GM21447 (cell line): ENCODE measurements around the gene IL33.

ENCODE experiments used
- ATAC-seq: cut with Tn5 transposase; IDR thresholded peaks from one replicate; pipeline ENCODE4 v1.9.1; 2021; ENCODE audit not compliant: unreplicated experiment

Gene IL33

GRCh38 chr9:6216002-6216401, 395 bp downstream of the IL33 start:
- no peak for ATAC-seq

DNA sequence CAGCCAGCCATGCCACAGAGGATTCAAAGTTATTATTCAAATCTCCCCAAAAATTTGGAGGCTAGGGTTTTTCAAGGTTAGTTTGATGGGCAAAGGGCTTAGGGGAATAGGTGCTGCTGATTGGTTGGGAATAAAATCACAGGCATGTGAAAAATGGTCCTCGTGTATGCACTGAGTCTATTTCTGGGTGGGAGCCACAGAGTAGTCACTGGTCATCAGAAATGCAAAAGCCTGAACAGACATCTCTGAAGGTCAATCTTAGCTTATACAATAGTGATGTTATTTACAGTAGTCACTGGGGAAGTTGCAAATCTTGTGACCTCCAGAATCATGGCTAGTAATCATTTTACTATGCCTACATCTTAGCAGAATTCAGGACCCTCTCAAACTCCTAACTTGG, 1.3 kb downstream of the IL33 start:
- no peak for ATAC-seq

DNA sequence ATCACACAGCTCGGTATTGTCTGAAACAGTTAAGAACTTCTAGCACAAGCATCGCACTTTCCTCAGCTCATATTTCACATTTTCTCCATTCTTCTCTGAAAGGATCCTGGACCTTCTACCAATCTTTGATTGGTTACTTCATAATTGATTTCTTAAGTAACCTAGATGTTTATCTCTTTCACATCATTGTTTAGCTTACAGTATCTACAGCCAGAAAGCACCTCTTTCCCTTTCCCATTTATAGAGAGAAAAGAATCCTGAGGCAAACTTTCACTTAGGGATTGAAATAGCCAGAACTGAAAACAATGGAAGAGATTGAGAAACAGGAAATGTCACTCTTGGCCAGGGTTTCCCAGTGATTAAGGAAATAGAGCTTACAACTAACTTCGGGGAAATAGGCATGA, 2.5 kb downstream of the IL33 start:
- no peak for ATAC-seq

DNA sequence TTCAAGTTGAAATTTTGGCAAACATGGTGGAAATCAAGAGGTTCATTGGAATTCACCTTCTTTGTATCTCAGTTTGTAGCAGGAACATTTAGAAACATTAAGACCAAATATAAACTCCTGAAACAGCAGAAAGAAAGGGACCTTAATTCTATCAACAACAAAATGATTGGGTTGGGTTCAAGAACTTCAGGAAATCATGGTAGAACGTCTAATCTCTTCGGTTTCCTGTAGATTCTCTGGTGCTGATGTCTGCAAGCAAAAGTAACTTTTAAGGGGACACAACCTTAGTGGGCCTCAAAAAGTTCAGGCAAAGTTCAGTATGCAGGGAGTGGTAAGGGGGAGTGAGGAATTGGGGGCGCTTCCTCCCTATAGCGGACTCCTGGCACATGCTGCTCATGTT, 3.4 kb downstream of the IL33 start:
- no peak for ATAC-seq

DNA sequence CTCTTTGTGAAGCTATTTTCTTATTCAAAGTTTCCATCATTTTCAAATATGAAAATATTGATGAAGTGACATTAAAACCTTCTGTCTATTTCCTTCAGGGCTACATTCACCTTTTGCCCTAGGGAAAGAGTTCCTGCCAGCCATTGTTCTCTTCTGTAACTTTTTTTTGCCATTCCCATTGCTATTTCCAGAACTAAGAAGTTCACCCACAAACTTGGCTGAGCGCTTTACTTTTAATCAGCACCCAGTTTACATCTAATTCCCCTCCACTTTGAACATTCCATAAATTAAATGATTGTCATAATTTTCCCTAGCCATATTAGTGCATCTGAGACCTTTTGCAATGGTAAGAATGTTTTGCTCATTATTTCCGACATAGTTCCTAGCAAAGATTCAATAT, 4.4 kb downstream of the IL33 start:
- no peak for ATAC-seq

DNA sequence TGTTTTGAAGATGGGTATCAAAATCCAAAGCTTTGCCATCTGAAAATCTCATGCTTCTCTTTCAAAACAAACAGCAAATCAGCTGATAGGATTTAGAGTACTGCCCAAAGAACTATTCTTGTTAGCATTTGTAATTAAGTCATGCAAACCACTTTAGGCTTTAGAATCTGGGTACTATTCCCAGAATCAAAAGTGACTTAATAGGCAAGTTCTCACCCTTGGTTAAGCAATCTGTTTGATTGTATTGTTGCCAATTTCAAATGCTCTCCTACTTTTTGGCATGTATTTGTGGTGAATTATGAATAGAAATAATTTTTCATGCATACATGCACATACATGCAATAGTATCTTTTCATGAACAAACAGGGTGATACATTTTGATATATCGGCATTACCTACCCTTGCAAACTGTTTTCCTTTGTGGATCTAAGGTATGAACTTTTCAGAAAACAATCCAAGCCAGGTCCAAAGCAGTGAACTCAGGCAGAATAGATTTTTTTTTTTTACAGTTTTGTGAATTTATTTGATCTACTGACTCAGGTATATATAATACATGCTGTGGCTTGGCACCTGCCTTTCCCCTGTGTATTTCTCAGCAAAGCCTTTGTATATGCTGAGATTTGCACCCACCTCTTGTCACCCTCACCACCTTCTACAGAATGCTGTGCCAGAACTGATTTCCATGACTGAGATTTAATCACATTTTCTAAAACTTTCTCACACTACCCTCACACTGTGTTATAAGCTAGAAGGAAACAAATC, 9.0 kb downstream of the IL33 start:
- ATAC-seq: no peak

DNA sequence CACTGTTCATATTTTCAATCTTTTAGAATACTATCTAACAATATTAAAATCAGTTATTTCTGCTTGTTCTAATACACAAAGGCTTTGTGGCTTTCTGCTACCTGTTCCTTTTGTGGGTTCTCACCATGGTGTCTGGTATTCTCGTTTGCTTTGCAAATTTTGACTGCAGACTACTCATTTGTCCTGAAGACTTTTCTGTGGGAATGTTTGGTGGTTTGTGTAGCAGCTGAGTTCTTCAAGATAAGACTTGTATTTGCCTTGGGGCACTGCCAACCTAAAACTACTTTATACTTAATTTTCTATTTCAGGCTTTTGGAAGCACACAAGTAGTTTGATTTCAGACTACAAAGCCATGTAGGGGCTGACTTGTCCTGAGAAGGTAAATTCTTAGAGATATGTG, 11.1 kb downstream of the IL33 start:
- ATAC-seq: no peak

GRCh38 chr9:6229186-6229585, 13.6 kb downstream of the IL33 start:
- ATAC-seq: no peak

DNA sequence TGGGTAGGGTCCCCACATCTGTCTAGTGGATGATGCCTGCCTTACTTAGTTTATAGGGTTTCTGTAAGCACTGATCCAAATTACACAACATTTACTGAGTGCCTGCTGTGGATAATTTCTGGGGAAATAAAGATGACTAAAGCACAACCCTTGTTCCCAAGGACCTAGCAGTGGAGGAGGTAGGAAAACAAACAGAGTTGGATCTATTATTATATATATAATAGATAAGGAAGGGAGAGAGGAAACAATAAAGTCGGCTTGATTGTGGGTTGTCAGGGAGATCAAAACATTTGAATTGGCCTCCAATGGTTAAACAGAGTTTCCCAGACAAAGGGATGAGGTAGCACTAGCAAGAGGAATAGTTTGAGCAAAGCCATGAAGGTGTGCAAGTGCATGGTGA, 14.0 kb downstream of the IL33 start:
- no peak for ATAC-seq

DNA sequence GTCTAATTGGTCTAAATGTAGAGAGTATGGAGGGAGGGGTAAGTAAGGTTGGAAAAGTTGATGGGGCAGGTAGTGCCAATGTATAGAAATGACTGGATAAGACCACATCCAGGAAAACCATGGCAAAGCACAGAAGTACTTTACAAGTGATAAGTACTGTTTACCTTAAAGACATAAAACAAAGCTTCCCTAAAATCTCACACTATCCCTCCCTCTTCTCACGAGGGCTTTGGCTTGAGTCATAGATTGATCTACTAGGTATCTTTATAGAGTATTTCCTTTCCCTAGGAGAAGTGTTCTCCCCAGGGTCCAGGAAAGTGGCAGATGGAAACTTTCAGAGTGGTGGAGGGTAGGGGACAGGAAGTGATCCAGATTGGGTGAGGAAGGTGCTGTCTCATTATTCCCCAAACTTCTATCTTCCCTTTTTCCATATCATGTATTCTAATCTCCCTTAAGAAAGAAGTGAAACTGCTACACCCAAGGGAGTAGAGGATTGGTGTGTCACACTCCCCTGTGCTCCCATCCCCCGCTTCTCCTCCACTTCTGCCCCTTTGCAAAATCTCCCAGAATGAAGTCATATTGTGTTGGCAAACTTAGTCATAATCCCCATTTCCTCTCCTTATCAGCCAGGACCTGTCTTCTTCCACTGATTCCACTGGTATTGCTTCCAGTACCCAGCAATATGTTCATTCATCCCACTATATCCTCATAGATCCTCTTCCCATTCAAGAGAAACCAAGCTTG, 14.6 kb downstream of the IL33 start:
- no peak for ATAC-seq

- no peak for ATAC-seq
These were observed 16.8 kb downstream of the IL33 start for GRCh38 chr9:6232336-6232945.

DNA sequence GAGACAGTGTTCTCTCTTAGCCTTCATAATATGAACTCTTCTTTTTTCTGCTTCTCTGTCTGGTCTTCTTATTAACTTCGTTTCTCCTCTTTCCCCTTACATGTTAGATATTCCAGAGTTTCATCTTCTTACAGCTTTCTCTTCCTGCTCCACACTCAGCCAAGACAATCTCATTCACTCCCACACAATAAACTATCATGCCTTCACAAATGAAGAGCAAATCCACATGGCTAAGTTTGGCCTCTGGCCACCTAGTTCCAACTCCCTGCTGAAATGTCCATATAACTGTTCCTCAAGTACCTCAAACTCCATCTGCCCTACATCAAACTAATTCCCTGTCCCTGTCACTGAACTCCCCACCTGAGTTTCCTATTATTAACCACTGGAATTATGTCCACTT, 18.4 kb downstream of the IL33 start:
- ATAC-seq: no peak

- ATAC-seq: no peak
These were observed 21.7 kb downstream of the IL33 start for GRCh38 chr9:6237267-6237666.

DNA sequence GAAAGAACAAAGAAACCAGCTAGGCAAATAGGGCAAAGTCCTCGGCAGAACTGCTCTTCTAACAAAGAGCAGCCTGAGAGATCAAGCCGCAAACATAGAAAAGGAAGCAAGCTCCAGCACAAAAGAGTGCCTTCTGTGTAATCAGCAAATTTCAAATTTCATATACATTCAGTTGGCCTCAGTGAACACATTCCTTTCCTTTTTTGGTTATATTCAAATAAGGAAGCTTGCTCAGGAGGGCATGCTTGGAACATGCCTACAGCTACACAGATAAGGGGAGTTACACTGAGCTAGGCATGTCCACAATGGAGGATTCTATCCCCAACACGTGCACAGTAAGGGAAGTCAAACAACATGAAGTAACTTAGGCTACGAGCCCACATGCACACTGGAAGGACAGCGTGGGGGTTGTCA, 23.4 kb downstream of the IL33 start:
- ATAC-seq: no peak

DNA sequence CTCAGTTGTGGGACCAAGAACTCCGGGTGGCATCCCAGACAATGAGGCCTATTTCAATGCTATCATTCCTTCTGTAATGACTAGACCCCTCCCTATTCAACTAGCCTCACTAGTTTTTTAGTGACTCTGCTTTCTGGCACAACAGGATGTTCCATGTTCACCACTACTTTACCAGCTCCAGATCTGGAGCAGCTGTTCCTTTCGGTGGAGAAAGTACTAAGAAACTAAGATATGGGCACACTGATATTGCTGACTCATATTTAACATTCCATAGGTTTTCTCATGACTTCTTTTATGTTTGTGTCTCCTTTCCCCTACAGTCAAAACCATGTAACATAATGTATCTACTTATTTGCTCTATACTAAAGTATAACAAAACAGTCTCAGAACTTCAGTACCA, 24.1 kb downstream of the IL33 start:
- no peak for ATAC-seq

GRCh38 chr9:6243746-6244145, 28.1 kb downstream of the IL33 start:
- ATAC-seq: peak; percentile 86

DNA sequence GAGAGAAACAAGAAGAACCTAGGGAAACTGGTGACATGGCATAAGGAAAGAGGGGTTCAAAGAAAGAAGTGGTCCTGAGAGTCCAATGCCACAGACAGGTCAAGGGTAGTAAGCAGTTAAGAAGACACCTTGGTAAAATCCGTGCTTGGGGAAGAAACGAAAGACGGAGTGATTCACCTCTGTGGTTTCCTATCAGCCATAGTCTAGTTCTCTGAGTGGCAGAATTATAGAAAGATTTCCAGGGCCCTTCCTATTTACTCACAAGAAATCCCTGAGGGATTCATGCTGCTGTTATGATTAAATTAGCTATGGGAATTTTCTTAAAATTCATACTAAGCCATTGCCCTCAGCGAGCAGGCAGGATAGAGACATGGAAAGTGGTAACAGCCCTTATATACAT, 31.7 kb downstream of the IL33 start:
- no peak for ATAC-seq

DNA sequence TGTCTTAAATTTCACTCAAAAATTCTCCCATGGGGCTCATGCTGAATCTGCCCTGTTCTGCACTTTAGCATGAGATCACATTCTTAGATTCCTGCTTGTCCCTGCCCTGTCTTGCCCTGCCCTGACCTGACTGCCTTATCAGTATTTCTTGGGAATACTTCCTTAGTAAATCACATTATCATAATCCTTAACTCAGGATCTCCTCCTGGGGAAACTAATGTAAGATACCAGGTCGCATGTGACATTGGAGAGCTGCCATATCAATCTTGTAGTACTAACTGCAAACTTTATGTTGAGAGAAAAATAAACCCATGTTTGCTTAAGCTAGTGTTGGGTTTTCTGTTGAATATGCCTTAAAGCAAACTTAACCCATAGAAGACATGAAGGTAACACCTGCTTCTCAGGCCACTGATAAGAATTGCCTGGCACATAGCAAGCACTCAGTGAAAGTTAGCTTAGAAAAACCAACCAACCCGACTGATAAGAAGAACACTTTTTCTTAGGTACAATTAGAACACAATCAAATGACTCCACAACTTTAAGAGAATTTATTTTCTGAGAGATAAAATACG, 53.3 kb downstream of the IL33 start:
- no peak for ATAC-seq

DNA sequence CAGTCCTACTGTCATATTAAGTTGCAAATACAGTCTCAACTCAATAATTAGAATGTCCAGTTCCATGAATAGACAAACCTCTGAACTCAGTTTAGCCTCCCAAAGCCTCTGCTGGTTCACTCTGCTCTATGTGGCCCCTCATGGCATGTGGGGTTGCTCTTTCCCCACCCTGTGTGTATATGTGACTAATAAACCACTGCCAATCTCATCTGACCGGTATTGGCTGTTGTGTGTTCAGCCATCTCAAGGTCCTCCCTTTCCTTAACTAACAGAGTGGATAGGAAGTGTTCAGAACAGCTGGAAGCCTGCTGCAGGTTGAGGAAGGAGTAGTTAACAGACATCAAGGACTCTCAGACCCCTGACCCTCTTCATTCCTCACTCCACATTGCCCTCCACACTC, 55.3 kb downstream of the IL33 start:
- no peak for ATAC-seq

GRCh38 chr9:6271508-6272228, 56.1 kb downstream of the IL33 start:
- ATAC-seq: no peak

DNA sequence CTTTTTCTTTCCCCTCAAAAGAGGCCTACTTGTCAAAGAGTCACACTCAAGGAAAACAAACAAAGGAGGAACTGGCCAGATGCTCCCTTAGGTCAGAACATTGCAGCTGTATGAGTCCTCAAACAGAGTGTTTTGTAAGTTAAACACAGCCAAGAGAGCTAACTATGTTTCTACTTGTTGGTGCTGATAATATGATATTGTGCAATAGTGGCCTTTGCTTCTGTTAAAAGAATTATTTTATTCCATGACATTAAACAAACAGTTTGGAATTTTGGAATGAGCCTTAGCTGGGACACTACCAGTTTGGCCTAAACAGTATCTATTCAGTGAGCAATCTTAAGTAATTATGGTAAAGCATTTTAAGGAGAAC, 56.6 kb downstream of the IL33 start:
- ATAC-seq: no peak
